Activated CD4-positive, alpha-beta T cell treated with anti-CD3 and anti-CD28 coated beads for 36 hours (primary cell): ENCODE measurements around the gene FBXO2. TPM values are rescaled to one million over a fixed set of nuclear protein-coding genes. Genes with fewer than 3 reads are reported as not detected.
"Not testable (repeated sequence)": the region's sequence is repeated elsewhere in the genome, so short reads cannot be mapped to it uniquely, and the experiment has no call there.

Experiments
- ATAC-seq: fragments of 200-7000 bp; cut with Tn5 transposase; one replicate; pipeline ENCODE4 v1.10.0; 2021; ENCODE audit warnings: mild to moderate bottlenecking, moderate library complexity
- CTCF ChIA-PET: fragments of 350-600 bp; sonication (Branson Sonifier 250); formaldehyde crosslinking; loops from one replicate; lab custom pipeline; 2021; ENCODE audit warnings: antibody characterized with exemption; lab: Charles Lee
- POLR2A ChIA-PET: fragments of 350-600 bp; sonication (Branson Sonifier 250); formaldehyde crosslinking; loops from one replicate; lab custom pipeline; 2021; ENCODE audit warnings: antibody characterized with exemption, inconsistent platforms; lab: Charles Lee
- DNase-seq: peaks from one replicate; pipeline ENCODE4 v3.0.0-alpha.2; 2020
- H3K27ac Mint-ChIP-seq: one replicate; pipeline ENCODE4 v1.8.0; 2021; ENCODE audit warnings: mixed read lengths
- H3K27me3 Mint-ChIP-seq: one replicate; pipeline ENCODE4 v1.8.0; 2021; ENCODE audit warnings: mixed read lengths
- H3K36me3 Mint-ChIP-seq: one replicate; pipeline ENCODE4 v1.8.0; 2021; ENCODE audit warnings: low read depth, mixed read lengths
- H3K4me1 Mint-ChIP-seq: one replicate; pipeline ENCODE4 v1.8.0; 2021; ENCODE audit warnings: mixed read lengths
- H3K4me3 Mint-ChIP-seq: one replicate; pipeline ENCODE4 v1.8.0; 2021; ENCODE audit warnings: mild to moderate bottlenecking, moderate library complexity, mixed read lengths
- H3K9me3 Mint-ChIP-seq: one replicate; pipeline ENCODE4 v1.8.0; 2021; ENCODE audit warnings: low read depth, mixed read lengths
- intact Hi-C, 2 experiments: fragments of 100-400 bp; cut with DNase I in 1 of 2; cut with micrococcal nuclease in 1 of 2; formaldehyde crosslinking; loops; one replicate each; pipeline versions ENCODE4 v1.14.2 to v1.15.1; 2022 to 2024; cut with DNase I, micrococcal nuclease
- total RNA-seq, 2 experiments: library from RNA; stranded (reverse); gene quantifications; one replicate each; pipeline ENCODE4 v1.2.3, GENCODE V29; 2021

FBXO2 gene
- total RNA-seq, 2 experiments from 2014 or later = 1.6 to 2.1 TPM

DNA sequence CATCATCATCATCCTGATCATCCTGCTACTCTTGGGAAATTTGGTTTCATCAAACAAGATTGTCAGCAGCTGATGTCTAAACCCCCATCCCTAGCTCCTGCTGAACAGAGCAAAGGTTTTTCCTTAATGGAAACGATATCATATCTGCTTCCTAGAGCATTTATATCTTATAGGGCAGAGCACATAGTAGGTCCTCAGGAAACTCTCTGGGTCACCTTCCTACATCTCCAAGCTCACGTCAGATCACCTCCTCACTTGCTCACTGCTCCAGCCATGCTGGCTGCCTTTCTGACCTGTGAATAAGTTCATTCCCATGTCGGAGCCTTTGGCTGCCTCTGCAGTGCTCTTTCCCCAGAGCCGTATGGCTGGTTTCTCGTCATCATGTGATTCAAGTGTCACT, 10.4 kb downstream of the FBXO2 start:
- no peaks in the 10 kb centered on the region for H3K27me3 Mint-ChIP-seq
- H3K4me3 Mint-ChIP-seq = no peak overlapping the region
- intact Hi-C loops = loop anchor here in 1 of 2 experiments (5.0 kb wide), 1 partner anchor 306 kb away; no protein-coding TSS in a partner anchor
- ATAC-seq = no peak
- DNase-seq = no peak
- no peaks in the 10 kb centered on the region for H3K9me3 Mint-ChIP-seq
- no peaks in the 10 kb centered on the region for H3K36me3 Mint-ChIP-seq
- no peak overlapping the region for H3K27ac Mint-ChIP-seq
- H3K4me1 Mint-ChIP-seq = no peaks in the 10 kb centered on the region
- ChIA-PET CTCF (interaction anchor here (0.5 to 4.0 kb wide), 15 partner anchors 12 to 612 kb away, joined by 3 to 34 read pairs (median 3); partner anchors contain the start of gene FBXO6), POLR2A (interaction anchor here (0.6 kb wide), 1 partner anchor 133 kb away, joined by 3 read pairs; no protein-coding TSS in a partner anchor)

DNA sequence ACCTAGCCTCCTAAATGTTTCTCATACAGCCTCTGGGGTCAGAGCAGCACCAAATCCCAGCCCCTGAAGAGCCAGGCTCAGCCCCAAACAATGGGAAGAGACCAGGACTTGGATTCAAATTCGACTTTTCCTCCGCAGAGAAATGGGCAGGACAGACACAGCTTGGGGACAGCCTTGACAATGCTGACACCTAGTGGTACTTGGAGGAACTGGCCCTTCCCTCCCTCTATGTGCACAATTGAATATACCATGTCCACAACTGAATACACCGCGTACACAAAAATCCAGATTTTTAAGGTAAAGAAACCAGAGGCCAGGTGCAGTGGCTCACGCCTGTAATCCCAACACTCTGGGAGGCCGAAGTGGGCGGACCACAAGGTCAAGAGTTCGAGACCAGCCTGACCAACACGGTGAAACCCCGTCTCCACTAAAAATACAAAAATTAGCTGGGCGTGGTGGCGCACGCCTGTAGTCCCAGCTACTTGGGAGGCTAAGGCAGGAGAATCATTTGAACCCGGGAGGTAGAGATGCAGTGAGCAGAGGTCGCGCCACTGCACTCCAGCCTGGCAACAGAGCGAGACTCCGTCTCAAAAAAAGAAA, 11.7 kb downstream of the FBXO2 start:
- peak; percentile 81 for DNase-seq
- H3K36me3 Mint-ChIP-seq, H3K4me1 Mint-ChIP-seq: not testable (repeated sequence)

DNA sequence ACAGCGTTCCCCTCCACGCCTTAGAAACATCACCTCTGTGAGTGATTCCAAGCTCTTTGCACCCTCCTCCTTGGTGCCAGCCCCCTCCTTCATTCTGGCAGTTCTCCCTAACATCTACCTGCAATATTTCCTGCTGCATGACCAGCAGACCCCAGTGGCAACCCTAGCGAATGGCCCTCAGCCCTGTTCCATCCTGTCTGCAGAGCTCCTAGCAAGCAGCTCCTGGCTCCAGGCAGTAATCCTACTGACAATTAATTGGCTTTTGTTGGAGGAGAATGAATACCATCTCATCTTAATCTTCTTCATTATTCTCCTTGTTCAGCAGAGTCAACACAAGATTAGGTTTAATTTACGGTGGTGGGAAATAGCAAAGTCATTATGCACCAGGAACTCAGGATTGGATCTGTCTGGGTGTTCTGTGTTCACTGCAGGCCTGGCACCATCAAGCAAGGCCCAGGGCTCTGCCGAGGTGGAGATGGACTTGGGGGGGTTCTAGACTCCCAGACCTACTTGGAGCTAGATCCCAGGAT, 12.4 kb downstream of the FBXO2 start:
- no peaks in the 10 kb centered on the region for H3K36me3 Mint-ChIP-seq
- ChIA-PET POLR2A (no interaction called here), CTCF (interaction anchor here (0.5 to 4.0 kb wide), 22 partner anchors 13 to 604 kb away, joined by 3 to 34 read pairs (median 3); partner anchors contain the start of genes EXOSC10, FBXO6 and MTOR)
- no peaks in the 10 kb centered on the region for H3K9me3 Mint-ChIP-seq
- H3K27me3 Mint-ChIP-seq = no peaks in the 10 kb centered on the region
- H3K4me1 Mint-ChIP-seq = no peaks in the 10 kb centered on the region
- H3K27ac Mint-ChIP-seq = no peak overlapping the region
- ATAC-seq (no peak), DNase-seq (no peak)
- intact Hi-C loops = loop anchor here (1.0 to 5.0 kb wide), 7 partner anchors 163 to 605 kb away; partner anchors contain the start of gene DISP3 (in 1 of the 2)
- no peak overlapping the region for H3K4me3 Mint-ChIP-seq

More for the DNA sequence above, 11.7 kb downstream of the FBXO2 start:
- H3K9me3 Mint-ChIP-seq, POLR2A ChIA-PET, H3K27me3 Mint-ChIP-seq, H3K4me3 Mint-ChIP-seq, H3K27ac Mint-ChIP-seq: not testable (repeated sequence)
- peak; percentile 86 for ATAC-seq
- CTCF ChIA-PET = interaction anchor here (0.5 to 4.0 kb wide), 22 partner anchors 13 to 605 kb away, joined by 3 to 34 read pairs (median 3); partner anchors contain the start of genes FBXO6 and MTOR
- intact Hi-C loops = loop anchor here (1.0 to 5.0 kb wide), 7 partner anchors 163 to 605 kb away; partner anchors contain the start of gene DISP3 (in 1 of the 2)

DNA sequence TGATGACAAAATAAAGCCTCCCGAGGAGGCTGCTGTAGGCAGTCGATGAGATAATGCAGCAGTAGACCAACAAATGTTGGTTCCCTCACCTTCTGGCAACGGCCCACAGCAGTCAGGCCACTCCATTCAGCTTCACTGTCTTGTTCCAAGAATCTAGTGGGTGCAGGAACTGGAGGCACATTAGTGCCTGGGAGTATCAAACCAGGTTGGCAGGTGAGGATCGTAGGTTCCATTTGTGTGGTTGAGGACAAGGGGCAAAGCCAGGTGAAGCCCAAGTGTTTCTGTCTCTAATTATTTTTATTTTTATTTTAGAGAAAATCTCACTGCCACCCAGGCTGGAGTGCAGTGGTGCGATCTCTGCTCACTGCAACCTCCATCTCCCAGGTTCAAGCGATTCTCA, 13.3 kb downstream of the FBXO2 start:
- H3K27me3 Mint-ChIP-seq = peaks cover 2% of the 10 kb centered on the region
- H3K9me3 Mint-ChIP-seq = no peaks in the 10 kb centered on the region
- intact Hi-C loops = loop anchor here in 1 of 2 experiments (5.0 kb wide), 1 partner anchor 304 kb away; no protein-coding TSS in a partner anchor
- DNase-seq (no peak), ATAC-seq (no peak)
- ChIA-PET CTCF (interaction anchor here (0.8 to 4.0 kb wide), 11 partner anchors 12 to 603 kb away, joined by 3 to 34 read pairs (median 5); partner anchors contain the start of genes EXOSC10 and MTOR), POLR2A (interaction anchor here (0.7 kb wide), 1 partner anchor 277 kb away, joined by 7 read pairs; no protein-coding TSS in a partner anchor)
- no peaks in the 10 kb centered on the region for H3K36me3 Mint-ChIP-seq
- H3K4me3 Mint-ChIP-seq = no peak overlapping the region
- no peaks in the 10 kb centered on the region for H3K4me1 Mint-ChIP-seq
- H3K27ac Mint-ChIP-seq = no peak overlapping the region

DNA sequence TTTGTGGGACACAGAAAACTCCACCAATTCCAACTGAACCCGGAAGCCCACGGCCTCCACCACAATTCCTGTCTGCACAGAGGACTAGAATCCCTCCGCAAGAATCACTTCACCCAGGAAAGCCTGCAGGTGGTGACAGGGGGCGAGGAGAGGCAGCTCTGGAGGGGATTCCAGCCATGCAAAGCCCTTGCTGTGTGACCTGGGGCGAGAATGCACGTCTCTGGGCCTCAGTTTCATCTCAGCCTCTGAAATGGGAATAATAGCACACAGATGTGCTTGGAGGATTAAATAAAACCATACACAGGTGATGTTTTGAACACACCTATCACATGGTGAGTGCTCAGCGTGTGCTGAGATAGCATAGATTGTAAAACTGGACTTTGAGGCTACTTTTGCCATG, 14.1 kb downstream of the FBXO2 start:
- Mint-ChIP-seq H3K4me3 (no peak overlapping the region), H3K27me3 (peaks cover 5% of the 10 kb centered on the region), H3K27ac (no peak overlapping the region), H3K4me1 (no peaks in the 10 kb centered on the region), H3K9me3 (no peaks in the 10 kb centered on the region), H3K36me3 (no peaks in the 10 kb centered on the region)
- intact Hi-C loops = loop anchor here in 1 of 2 experiments (5.0 kb wide), 1 partner anchor 303 kb away; no protein-coding TSS in a partner anchor
- CTCF ChIA-PET = interaction anchor here (0.7 to 1.0 kb wide), 6 partner anchors 23 to 241 kb away, joined by 3 to 4 read pairs (median 3); no protein-coding TSS in a partner anchor
- ATAC-seq (no peak), DNase-seq (no peak)
- POLR2A ChIA-PET = no interaction called here

DNA sequence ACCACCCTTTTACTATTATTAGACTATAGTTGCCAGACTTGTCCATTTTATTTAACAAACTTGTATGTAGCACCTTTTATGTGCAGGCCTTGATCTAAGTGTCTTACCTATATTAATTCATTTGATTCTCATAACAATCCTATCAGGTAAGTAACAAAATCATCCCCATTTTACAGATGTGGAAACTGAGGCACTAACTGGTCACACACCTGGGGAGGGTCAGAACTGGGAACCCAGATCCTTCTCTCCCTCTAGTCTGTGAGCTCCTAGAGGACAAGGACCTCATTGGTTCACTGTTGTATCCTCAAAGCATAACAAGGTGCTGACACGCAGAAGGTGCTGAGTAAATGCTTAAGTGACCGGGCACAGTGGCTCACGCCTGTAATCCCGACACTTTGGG, 14.9 kb downstream of the FBXO2 start:
- Mint-ChIP-seq H3K36me3 (no peaks in the 10 kb centered on the region), H3K9me3 (no peaks in the 10 kb centered on the region), H3K27me3 (peaks cover 5% of the 10 kb centered on the region), H3K4me3 (no peak overlapping the region), H3K4me1 (no peaks in the 10 kb centered on the region), H3K27ac (no peak overlapping the region)
- ATAC-seq (no peak), DNase-seq (no peak)
- intact Hi-C loops = no loop called here
- POLR2A ChIA-PET = no interaction called here
- CTCF ChIA-PET = interaction anchor here (0.8 to 1.3 kb wide), 3 partner anchors 76 to 377 kb away, joined by 3 read pairs; partner anchors contain the start of gene MTOR

DNA sequence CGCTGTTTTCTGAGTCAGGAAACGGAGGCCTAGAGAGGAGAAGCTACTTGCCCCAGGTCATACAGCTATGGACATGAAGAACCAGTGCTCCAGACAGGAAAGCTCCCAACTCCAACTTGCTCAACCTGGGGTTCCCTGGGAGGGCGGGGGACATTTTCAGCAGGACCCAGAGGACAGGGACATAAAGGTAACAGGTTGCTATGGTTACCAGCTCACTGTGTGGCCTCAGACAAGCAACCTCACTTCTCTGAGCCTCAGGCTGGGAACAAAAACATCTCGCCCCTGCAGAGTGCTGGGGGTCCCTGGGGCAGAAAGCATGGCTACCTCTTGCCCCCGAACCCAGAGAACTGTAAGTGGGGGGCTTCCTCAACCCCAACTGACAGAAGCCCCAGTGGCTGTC, 16.1 kb downstream of the FBXO2 start:
- H3K27me3 Mint-ChIP-seq = peaks cover 7% of the 10 kb centered on the region
- POLR2A ChIA-PET = no interaction called here
- DNase-seq = no peak
- H3K9me3 Mint-ChIP-seq = no peaks in the 10 kb centered on the region
- H3K36me3 Mint-ChIP-seq = no peaks in the 10 kb centered on the region
- CTCF ChIA-PET = interaction anchor here (1.3 to 1.9 kb wide), 3 partner anchors 376 to 601 kb away, joined by 3 to 12 read pairs (median 4); partner anchors contain the start of gene MTOR
- H3K4me1 Mint-ChIP-seq = no peaks in the 10 kb centered on the region
- ATAC-seq = no peak
- no peak overlapping the region for H3K4me3 Mint-ChIP-seq
- intact Hi-C loops = no loop called here
- H3K27ac Mint-ChIP-seq = no peak overlapping the region

DNA sequence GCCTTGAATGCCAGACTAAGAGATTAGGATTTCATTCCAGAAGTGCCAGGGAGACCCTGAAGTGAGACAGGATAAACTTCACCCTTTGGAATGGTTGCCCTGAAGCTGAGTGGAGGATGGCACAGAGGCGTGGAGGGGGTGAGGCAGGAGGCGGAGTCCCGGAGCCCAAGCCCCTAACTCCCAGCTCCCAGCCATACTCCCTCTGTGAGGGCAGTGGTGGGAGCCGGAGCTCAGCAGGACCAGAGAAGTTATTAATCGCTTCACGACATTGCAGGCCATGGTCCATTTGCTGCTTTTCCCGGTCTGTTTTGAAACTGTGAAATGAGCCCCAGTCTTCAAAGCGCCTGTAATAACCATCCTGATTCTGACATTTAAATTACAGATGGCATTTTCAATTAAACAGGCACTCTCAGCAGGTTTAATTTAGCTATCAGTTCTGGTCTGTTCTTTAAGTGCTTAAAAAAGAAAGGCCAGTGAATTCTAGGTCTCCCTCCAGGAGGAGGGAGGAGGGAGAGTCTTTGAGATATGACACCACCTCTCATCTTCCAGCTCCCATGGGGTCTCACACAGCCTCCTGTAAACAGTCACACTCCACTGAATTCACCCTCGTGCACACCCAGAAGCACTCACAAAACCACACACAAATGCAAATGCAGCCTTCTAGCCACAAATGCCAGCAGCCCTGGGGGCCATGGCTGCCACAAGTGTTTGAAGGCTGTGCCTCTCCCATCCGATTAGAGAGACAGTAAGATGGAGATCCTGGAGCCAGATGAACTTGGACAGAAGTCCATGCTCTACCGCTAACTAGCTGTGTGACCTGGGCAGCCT, 19.6 kb downstream of the FBXO2 start:
- no peaks in the 10 kb centered on the region for H3K4me1 Mint-ChIP-seq
- no peak overlapping the region for H3K4me3 Mint-ChIP-seq
- POLR2A ChIA-PET = no interaction called here
- peaks cover 7% of the 10 kb centered on the region for H3K27me3 Mint-ChIP-seq
- DNase-seq (no peak), ATAC-seq (no peak)
- H3K9me3 Mint-ChIP-seq = no peaks in the 10 kb centered on the region
- H3K27ac Mint-ChIP-seq = no peak overlapping the region
- CTCF ChIA-PET = interaction anchor here (0.7 to 1.1 kb wide), 3 partner anchors 11 to 157 kb away, joined by 3 to 4 read pairs (median 3); no protein-coding TSS in a partner anchor
- no peaks in the 10 kb centered on the region for H3K36me3 Mint-ChIP-seq
- intact Hi-C loops = no loop called here

DNA sequence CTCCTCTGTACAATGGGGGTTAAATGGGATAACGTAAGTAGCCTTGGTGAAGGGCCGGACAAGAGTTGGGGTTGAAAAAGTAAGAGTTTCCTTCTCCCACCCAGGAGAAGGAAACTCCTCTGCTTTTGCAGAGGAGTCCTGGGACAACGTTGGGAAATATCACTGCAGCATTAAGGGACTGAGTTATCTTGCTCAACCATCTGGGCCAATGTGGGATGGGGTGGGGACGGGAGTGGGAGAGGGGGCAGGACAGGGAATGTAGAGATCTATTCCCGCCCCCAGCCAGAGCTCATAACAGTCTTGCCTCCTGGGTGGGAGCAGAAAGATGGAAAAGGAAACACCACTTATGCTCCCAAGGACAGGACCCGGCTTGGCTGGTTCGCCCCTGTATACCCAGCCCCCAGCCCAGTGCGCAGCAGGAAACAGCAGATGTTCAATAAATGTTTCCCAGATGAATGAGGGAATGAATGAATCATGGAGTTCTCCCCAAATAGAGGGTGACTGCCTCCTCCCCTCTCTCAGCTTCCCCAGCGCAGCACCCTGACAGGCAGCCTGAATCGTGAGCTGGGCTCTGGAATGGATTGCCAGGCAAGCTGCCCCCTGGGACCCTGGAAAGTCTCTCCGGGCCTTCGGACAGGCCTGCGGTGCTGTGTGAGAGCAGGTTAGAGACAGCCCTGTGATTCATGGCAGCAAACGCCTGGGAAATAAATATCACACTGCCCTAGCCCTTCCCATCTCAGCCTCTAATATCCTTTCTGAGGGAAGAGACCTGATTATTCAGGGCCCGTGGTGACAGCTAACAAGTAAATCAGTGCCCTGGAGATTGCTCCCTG, 24.8 kb downstream of the FBXO2 start:
- ChIA-PET CTCF (interaction anchor here (0.8 to 1.8 kb wide), 2 partner anchors 12 to 18 kb away, joined by 4 to 7 read pairs; no protein-coding TSS in a partner anchor), POLR2A (interaction anchor here (0.6 kb wide), 1 partner anchor 22 kb away, joined by 3 read pairs; no protein-coding TSS in a partner anchor)
- Mint-ChIP-seq H3K36me3 (no peaks in the 10 kb centered on the region), H3K4me3 (no peak overlapping the region), H3K27ac (no peak overlapping the region), H3K9me3 (no peaks in the 10 kb centered on the region), H3K27me3 (peaks cover 10% of the 10 kb centered on the region), H3K4me1 (no peaks in the 10 kb centered on the region)
- DNase-seq = no peak
- ATAC-seq = no peak
- intact Hi-C loops = no loop called here

DNA sequence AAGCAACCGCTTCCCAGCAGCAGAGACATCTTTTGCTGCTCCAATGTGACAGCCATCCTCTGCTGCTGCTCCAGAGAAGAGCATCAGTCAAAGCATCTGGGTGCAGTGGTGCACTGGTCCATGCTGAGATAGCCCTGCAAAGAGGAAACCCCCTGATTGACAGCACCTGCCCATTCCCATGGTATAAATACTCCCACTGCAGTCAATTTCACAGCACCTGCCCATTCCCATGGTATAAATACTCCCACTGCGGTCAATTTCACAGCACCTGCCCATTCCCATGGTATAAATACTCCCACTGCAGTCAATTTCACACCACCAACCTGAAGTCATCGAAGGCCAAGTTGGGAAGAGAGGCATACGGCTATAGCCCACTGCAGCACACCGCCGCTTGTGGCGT, 25.5 kb downstream of the FBXO2 start:
- no peaks in the 10 kb centered on the region for H3K36me3 Mint-ChIP-seq
- intact Hi-C loops = no loop called here
- H3K27me3 Mint-ChIP-seq = peaks cover 10% of the 10 kb centered on the region
- CTCF ChIA-PET = interaction anchor here (1.7 to 1.8 kb wide), 2 partner anchors 13 to 591 kb away, joined by 3 to 7 read pairs; no protein-coding TSS in a partner anchor
- no peaks in the 10 kb centered on the region for H3K9me3 Mint-ChIP-seq
- ATAC-seq (no peak), DNase-seq (no peak)
- no peak overlapping the region for H3K27ac Mint-ChIP-seq
- H3K4me1 Mint-ChIP-seq = no peaks in the 10 kb centered on the region
- no peak overlapping the region for H3K4me3 Mint-ChIP-seq
- POLR2A ChIA-PET = no interaction called here
